ENCODE data around the gene KHDC3L.
A peak's percentile ranks its signal among the peaks of the same experiment; 100 is the strongest.
"Not testable (repeated sequence)": the region's sequence is repeated elsewhere in the genome, so short reads cannot be mapped to it uniquely, and the experiment has no call there.

Gene KHDC3L

GRCh38 chr6:73369563-73369962 is 7.1 kb downstream of the KHDC3L start, which contains the start of gene OOEP:
OOEP (minus strand) TSS chr6:73369897; CDS start chr6:73369792, 105 bp downstream.
- no peak for DNase-seq (ENCODE audit: low read depth)

DNA sequence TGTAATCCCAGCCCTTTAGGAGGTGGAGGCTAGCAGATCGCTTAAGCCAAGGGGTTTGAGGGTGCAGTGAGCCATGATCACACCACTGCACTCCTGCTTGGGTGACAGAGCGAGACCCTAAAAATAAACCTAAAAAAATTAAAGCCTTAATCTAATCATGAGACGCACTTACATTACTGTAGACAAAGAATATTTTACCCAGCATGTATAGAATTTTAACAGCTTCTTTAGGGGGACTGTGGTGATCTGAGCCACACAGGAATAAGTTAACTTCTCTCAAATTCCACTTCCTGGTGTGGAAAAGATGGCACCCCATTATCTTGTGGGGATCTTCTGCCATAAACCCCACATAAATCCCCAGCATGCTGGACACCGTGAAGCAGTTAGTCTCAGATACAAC is 9.5 kb downstream of the KHDC3L start:
- DNase-seq (ENCODE audit: low read depth), result no peak

GRCh38 chr6:73372516-73372915 is 10.1 kb downstream of the KHDC3L start:
- no peak for DNase-seq (ENCODE audit: low read depth)

- DNase-seq (ENCODE audit: low read depth), result no peak
Measured at GRCh38 chr6:73375216-73375615, 12.8 kb downstream of the KHDC3L start.

GRCh38 chr6:73377225-73377624 is 14.8 kb downstream of the KHDC3L start:
- DNase-seq (ENCODE audit: low read depth), result no peak

DNA sequence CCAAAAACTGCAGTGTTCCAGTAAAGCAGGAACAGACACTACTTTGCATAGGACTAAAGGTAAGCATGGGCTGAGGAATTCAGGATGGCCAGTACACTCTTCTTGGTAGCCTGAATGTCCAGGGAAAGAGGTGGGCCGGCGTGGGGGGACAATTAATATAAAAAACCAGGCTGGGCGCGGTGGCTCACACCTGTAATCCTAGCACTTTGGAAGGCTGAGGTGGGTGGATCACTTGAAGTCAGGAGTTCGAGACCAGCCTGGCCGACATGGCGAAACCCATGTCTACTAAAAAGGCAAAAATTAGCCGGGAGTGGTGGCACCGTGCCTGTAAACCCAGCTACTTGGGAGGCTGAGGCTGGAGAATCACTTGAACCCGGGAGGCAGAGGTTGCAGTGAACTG is 19.1 kb downstream of the KHDC3L start:
- DNase-seq (ENCODE audit: low read depth), result not testable (repeated sequence)

DNA sequence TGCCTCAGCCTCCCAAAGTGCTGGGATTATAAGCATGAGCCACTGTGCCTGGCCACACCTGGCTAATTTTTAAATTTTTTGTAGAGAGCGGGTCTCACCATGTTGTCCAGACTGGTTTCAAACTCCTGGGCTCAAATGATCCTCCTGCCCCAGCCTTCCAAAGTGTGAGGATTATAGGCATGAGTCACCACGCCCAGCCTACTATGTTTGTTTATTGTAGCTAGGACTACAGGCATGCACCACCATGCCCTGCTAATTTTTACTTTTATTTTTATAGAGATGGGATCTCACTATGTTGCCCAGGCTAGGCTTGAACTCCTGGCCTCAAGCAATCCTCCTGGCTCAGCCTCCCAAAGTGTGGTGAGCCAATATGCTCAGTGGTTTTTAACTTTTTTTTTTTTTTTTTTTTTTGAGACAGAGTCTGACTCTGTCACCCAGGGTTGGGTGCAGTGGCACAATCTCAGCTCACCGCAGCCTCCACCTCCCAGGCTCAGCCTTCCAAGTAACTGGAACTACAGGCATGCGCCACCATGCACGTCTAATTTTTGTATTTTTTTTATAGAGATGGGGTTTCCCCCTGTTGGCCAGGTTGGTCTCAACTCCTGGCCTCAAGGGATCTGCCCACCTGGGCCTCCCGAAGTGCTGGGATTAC is 20.1 kb downstream of the KHDC3L start:
- DNase-seq (ENCODE audit: low read depth), result peak; percentile 54

GRCh38 chr6:73388433-73388799 is 26.0 kb downstream of the KHDC3L start:
- no peak for DNase-seq (ENCODE audit: low read depth)

DNA sequence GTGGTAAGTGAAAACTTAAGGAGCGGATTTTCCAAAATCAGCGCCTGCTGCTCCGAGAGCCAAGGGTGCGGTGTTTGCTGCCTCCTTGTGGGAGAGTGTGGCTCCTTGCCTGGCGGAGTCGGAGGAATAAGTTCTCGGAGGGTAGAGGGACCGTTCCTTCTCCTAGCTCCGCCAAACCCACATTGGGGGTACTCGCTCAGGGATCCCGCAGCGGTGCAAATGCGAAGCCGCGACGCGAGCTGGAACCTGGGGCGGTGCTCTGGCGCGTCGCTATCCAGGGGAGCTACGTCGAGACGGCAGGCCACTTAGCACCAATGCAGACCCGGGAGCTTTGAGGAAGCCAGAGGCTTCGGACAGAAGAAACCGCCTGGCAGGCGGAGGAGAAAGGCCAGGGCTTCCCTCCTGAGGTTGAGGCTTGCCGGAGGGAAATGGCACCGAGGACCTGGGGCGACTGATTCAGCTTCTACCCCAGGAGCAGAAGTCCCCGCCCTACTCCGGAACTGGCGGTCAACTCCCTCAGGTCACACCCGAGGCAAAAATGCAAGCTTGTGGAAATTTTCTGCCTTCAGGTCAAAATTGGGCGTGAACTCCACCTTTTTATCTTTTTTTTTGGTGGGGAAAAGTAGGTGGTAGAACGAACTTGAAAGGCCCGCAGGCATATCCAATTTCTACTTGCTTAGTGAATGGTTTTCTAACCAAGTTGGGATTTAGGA is 26.5 kb downstream of the KHDC3L start:
- peak; percentile 70 for DNase-seq (ENCODE audit: low read depth)

GRCh38 chr6:73389854-73390253 is 27.4 kb downstream of the KHDC3L start:
- no peak for DNase-seq (ENCODE audit: low read depth)

DNA sequence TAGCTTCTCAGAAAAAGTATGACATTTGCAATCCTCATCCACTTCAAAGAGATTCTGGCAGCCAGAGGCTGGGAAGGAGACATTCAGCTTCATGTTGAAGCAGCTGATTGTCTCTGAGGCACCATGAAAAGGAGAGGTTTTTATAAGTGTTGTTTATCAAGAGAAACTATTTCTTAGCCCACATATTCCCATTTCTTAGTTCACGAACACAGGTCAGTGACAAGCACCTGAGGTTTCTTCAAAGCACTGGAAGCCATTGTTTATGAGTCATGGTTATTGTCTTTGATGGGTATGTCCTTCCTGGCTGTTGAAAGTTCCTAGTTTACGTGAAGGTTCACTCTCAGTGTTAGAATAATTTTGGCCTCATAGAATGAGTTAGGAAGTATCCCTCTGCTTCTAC is 29.2 kb downstream of the KHDC3L start:
- DNase-seq (ENCODE audit: low read depth), result no peak

DNA sequence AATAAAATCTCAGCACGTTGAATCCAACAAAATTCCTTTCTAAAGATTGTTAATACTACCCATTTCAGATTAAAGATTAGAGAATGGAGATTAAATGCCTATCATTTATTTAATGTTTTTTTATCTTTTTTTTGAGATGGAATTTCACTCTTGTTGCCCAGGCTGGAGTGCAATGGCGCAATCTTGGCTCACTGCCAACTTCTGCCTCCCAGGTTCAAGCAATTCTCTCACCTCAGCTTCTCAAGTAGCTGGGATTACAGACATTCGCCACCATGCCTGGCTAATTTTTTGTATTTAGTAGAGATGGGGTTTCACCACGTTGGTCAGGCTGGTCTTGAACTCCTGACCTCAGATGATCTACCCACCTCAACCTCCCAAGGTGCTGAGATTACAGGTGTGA is 29.7 kb downstream of the KHDC3L start:
- not testable (repeated sequence) for DNase-seq (ENCODE audit: low read depth)

- peak; percentile 37 for DNase-seq (ENCODE audit: low read depth)
Measured at GRCh38 chr6:73393278-73393677, 30.8 kb downstream of the KHDC3L start.

DNA sequence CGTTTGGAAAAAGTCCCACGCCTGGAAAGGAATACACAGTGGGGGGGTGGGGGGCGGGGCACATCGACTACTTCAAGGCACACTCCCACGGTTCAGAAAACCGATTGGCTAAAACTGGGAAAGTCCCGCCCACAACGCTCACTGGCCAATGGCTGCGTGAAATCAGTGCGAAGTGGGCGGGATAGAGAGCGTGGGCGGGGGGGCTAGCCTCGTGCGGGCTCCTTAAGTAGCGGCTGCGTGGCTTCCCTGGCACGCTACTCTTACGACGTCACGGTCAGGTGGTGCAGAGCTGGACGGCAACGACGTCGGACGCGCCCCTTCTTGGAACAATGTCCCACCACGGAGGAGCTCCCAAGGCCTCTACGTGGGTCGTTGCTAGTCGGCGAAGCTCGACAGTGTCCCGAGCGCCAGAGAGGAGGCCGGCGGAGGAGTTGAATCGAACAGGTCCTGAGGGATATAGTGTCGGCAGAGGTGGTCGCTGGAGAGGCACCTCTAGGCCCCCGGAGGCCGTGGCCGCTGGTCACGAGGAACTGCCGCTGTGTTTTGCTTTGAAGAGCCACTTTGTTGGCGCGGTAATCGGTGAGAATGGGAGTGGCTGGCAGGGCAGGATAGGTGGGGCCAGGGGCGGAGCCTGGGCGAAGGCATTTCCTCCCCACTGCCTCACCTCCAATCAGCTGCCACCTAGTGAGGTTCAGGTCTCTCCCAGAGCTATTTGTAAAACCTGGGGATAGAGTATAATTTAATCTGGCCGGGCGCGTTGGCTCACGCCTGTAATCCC is 32.3 kb downstream of the KHDC3L start, which contains the start of gene DDX43:
DDX43 (plus strand) TSS at position 252 of the 778 bp plus-strand sequence; CDS start at position 330, 78 bp downstream.
- DNase-seq (ENCODE audit: low read depth), result no peak

DNA sequence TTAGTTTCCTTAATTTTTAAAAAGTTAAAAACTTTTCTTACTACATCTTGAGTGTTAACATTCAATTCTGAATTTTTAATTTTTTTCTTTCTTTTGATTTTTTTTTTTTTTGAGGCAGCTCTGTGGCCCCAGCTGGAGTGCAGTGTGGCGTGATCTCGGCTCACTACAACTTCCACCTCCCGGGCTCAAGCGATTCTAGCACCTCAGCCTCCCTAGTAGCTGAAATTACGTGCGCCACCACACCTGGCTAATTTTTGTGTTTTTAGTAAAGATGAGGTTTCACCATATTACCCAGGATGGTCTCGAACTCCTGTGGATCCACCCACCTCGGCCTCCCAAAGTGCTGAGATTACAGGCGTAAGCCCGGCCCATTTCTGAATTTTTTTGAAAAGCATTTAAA is 33.4 kb downstream of the KHDC3L start:
- DNase-seq (ENCODE audit: low read depth), result no peak

DNA sequence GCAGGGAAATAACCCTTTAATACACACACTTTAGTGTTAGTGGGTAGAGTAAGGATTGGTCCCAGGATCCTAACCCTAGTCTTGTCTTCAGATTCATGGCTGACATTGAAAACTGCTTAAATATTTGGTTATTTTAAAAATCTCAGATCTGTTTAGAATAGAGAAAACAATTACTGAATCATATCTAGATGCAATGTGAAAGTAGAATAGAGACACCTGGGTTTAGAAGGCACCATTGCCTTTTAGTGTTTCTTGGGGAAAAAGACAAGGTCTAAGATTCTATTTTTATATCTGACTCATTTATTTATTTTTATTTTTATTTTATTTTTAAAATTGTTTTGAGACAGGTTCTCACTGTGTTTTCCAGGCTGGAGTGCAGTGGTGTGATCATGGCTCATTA is 38.2 kb downstream of the KHDC3L start:
- no peak for DNase-seq (ENCODE audit: low read depth)

- DNase-seq (ENCODE audit: low read depth), result no peak
Measured at GRCh38 chr6:73409395-73409794, 46.9 kb downstream of the KHDC3L start.

GRCh38 chr6:73413102-73413501 is 50.6 kb downstream of the KHDC3L start:
- DNase-seq (ENCODE audit: low read depth), result no peak
